Hepatocyte (in vitro differentiated cells): ENCODE data around the gene NRDC.

Experiments used
- EZH2 ChIP-seq: fragments of 200-600 bp; sonication (generic); IDR thresholded peaks from 2 replicates; pipeline ENCODE4 v1.6.1; 2016; ENCODE audit warnings: antibody characterized with exemption, mild to moderate bottlenecking, borderline replicate concordance
- EZH2phosphoT487 ChIP-seq: fragments of 200-600 bp; sonication (generic); IDR thresholded peaks from one replicate; pipeline ENCODE4 v1.6.1; 2018; ENCODE audit warnings: antibody characterized with exemption, mild to moderate bottlenecking, low read depth, moderate library complexity; ENCODE audit not compliant: unreplicated experiment, severe bottlenecking
- TF ChIP-seq, protein P1 (sequence below): fragments of 200-600 bp; sonication (generic); IDR thresholded peaks from 2 replicates; pipeline ENCODE4 v1.5.1; 2016; ENCODE audit warnings: antibody characterized with exemption, mild to moderate bottlenecking; ENCODE audit not compliant: poor library complexity

DNA sequence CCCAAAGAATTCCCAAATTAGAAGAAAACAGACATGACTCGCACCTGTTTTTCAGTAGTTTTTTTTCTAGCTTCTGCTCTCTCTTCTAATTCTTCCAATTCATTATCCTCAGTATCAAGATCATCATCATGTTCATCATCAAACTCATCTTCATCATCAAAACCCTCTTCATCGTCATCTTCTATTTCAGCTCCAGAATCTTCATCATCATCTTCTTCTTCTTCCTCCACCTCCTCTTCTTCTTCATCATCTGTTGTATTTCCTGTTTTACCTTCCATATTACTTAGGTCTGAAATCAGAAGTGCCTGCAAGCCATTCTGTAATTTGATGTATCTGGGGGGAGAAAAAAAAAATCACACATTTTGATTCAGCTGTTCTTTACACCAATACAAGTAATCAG lies 38.3 kb downstream of the NRDC start:
- TF ChIP-seq, protein P1, sequence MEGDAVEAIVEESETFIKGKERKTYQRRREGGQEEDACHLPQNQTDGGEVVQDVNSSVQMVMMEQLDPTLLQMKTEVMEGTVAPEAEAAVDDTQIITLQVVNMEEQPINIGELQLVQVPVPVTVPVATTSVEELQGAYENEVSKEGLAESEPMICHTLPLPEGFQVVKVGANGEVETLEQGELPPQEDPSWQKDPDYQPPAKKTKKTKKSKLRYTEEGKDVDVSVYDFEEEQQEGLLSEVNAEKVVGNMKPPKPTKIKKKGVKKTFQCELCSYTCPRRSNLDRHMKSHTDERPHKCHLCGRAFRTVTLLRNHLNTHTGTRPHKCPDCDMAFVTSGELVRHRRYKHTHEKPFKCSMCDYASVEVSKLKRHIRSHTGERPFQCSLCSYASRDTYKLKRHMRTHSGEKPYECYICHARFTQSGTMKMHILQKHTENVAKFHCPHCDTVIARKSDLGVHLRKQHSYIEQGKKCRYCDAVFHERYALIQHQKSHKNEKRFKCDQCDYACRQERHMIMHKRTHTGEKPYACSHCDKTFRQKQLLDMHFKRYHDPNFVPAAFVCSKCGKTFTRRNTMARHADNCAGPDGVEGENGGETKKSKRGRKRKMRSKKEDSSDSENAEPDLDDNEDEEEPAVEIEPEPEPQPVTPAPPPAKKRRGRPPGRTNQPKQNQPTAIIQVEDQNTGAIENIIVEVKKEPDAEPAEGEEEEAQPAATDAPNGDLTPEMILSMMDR, result no peak
- TF ChIP-seq EZH2 (no peak), EZH2phosphoT487 (no peak)
